Endometrial microvascular endothelial cells (primary cell): ENCODE results near the gene PKLR. TPM values are rescaled to one million over a fixed set of nuclear protein-coding genes. Genes with fewer than 3 reads are reported as not detected.

ENCODE experiments used
- in situ Hi-C: cut with HindIII; loops from 2 replicates; pipeline ENCODE4 v1.10.0; 2017; ENCODE audit warnings: low sequenced_read_pairs, low pct_unique_long_range_greater_than_20kb; ENCODE audit errors: inconsistent ontology term
- total RNA-seq: library from RNA; depleted of rRNA; stranded (reverse); fragments of >200 nt; gene quantifications from one replicate; pipeline ENCODE4 v1.2.3, GENCODE V29; 2015; ENCODE audit errors: inconsistent ontology term

Gene PKLR
- total RNA-seq, 1 donor from 2014 or later: not detected

DNA sequence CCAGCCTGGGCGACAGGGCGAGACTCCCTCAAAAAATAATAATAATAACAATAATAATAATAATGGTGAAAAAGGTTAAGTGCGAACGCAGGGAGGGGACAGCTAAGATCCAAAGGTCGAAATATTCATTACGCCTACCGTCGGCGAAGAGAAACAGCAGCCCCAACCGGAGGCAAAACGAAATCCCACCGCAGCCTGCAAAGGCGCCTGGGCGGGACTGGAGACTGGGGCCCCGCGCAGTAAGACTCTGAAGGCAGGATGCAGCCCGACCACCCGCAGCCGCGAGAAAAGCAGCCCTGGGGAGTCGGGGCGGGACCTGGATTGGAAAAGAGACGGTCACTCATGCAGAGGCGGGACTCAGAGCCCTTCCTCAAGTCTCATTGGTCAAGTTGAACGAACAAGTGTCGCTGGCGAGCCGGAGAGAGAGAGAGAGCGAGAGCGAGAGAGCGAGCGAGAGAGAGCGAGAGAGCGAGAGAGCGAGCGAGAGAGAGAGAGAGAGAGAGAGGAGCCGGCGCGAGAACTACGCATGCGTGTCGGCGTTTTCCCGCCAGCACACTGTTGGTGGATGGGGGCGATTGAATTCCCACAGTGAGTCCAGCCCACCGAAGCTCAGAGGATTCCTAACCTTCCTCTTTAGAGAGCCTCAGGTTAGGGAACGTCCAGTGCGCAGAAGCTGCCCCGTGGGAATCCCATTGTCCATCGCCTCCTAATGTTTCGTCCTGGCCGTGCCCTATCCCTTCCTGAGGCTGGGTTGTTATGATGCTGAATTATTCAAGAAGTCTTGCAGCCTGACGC lies 56.7 kb downstream of the PKLR start:
- in situ Hi-C loops: no loop called here

GRCh38 chr1:155242805-155243358 lies 58.4 kb downstream of the PKLR start:
- in situ Hi-C loops: no loop called here

- in situ Hi-C loops: no loop called here
Observed at GRCh38 chr1:155241841-155242264, 59.4 kb downstream of the PKLR start.

GRCh38 chr1:155241069-155241679 lies 60.1 kb downstream of the PKLR start:
- in situ Hi-C loops: no loop called here

Other genes starting within 250 kb of the PKLR start
- 15.8 TPM for gene EFNA4, start 237.7 kb downstream of the PKLR start, total RNA-seq
- gene EFNA3, start 222.6 kb downstream of the PKLR start, total RNA-seq: 2.0 TPM
- 8.7 TPM for gene EFNA1, start 173.6 kb downstream of the PKLR start, total RNA-seq
- 47.1 TPM for gene SLC50A1, start 165.6 kb downstream of the PKLR start, total RNA-seq
- gene DPM3, start 160.9 kb downstream of the PKLR start, total RNA-seq: 173 TPM
- gene KRTCAP2, start 128.1 kb downstream of the PKLR start, total RNA-seq: 191 TPM
- gene TRIM46, start 127.6 kb downstream of the PKLR start, total RNA-seq: 2.4 TPM
- gene THBS3, start 93.5 kb downstream of the PKLR start, total RNA-seq: 3.1 TPM
- gene MTX1, start 92.7 kb downstream of the PKLR start, total RNA-seq: 76.7 TPM
- gene ENTREP3, start 46.0 kb downstream of the PKLR start, total RNA-seq: 20.0 TPM
- gene SCAMP3, start 39.1 kb downstream of the PKLR start, total RNA-seq: 77.1 TPM
- 33.1 TPM for gene CLK2, start 27.9 kb downstream of the PKLR start, total RNA-seq
- 0.19 TPM for gene HCN3, start 24.0 kb downstream of the PKLR start, total RNA-seq
- gene FDPS, start 7.4 kb upstream of the PKLR start, total RNA-seq: 362 TPM
- 32.8 TPM for gene RUSC1, start 19.5 kb upstream of the PKLR start, total RNA-seq